HCEC 1CT (cell line): Measurements from ENCODE around the gene NR2F1-AS1.
"Not testable (repeated sequence)": the region's sequence is repeated elsewhere in the genome, so short reads cannot be mapped to it uniquely, and the experiment has no call there.

Source experiments
- DNase-seq: peaks from one replicate; pipeline ENCODE4 v3.0.0-alpha.2; 2017

Gene NR2F1-AS1

GRCh38 chr5:93512799-93513198 is 68.2 kb downstream of the NR2F1-AS1 start:
- DNase-seq = peak; percentile 92

- DNase-seq = no peak
Measured at GRCh38 chr5:93511445-93511844, 69.6 kb downstream of the NR2F1-AS1 start.

- DNase-seq = no peak
Measured at GRCh38 chr5:93510626-93511380, 70.2 kb downstream of the NR2F1-AS1 start.

GRCh38 chr5:93505553-93505952 is 75.5 kb downstream of the NR2F1-AS1 start:
- not testable (repeated sequence) for DNase-seq

GRCh38 chr5:93503598-93504067 is 77.4 kb downstream of the NR2F1-AS1 start:
- peak; percentile 94 for DNase-seq

- DNase-seq = no peak
Measured at GRCh38 chr5:93497096-93497495, 83.9 kb downstream of the NR2F1-AS1 start.

GRCh38 chr5:93479982-93480509 is 101.0 kb downstream of the NR2F1-AS1 start:
- DNase-seq = no peak

GRCh38 chr5:93477816-93478215 is 103.2 kb downstream of the NR2F1-AS1 start:
- DNase-seq = no peak

- DNase-seq = peak; percentile 17
Measured at GRCh38 chr5:93476251-93476742, 104.7 kb downstream of the NR2F1-AS1 start.

GRCh38 chr5:93462916-93463315 is 118.1 kb downstream of the NR2F1-AS1 start:
- DNase-seq = no peak

- peak; percentile 85 for DNase-seq
Measured at GRCh38 chr5:93461756-93462155, 119.3 kb downstream of the NR2F1-AS1 start.

- no peak for DNase-seq
Measured at GRCh38 chr5:93460286-93460685, 120.7 kb downstream of the NR2F1-AS1 start.

GRCh38 chr5:93456796-93457195 is 124.2 kb downstream of the NR2F1-AS1 start:
- not testable (repeated sequence) for DNase-seq

- no peak for DNase-seq
Measured at GRCh38 chr5:93454896-93455295, 126.1 kb downstream of the NR2F1-AS1 start.

- no peak for DNase-seq
Measured at GRCh38 chr5:93452255-93452654, 128.8 kb downstream of the NR2F1-AS1 start.

- no peak for DNase-seq
Measured at GRCh38 chr5:93438124-93438523, 142.9 kb downstream of the NR2F1-AS1 start.

- no peak for DNase-seq
Measured at GRCh38 chr5:93436083-93436482, 144.9 kb downstream of the NR2F1-AS1 start.

- peak; percentile 91 for DNase-seq
Measured at GRCh38 chr5:93433422-93433821, 147.6 kb downstream of the NR2F1-AS1 start.

GRCh38 chr5:93431250-93431649 is 149.8 kb downstream of the NR2F1-AS1 start:
- no peak for DNase-seq

- no peak for DNase-seq
Measured at GRCh38 chr5:93430673-93431199, 150.3 kb downstream of the NR2F1-AS1 start.

- no peak for DNase-seq
Measured at GRCh38 chr5:93430118-93430517, 150.9 kb downstream of the NR2F1-AS1 start.

- DNase-seq = peak; percentile 6
Measured at GRCh38 chr5:93428868-93429267, 152.2 kb downstream of the NR2F1-AS1 start.

GRCh38 chr5:93427316-93427715 is 153.7 kb downstream of the NR2F1-AS1 start:
- no peak for DNase-seq

GRCh38 chr5:93425096-93425495 is 155.9 kb downstream of the NR2F1-AS1 start:
- DNase-seq = no peak
